HepG2 (cell line): ENCODE results near the gene MASTL. TPM values are rescaled to one million over a fixed set of nuclear protein-coding genes. Genes with fewer than 3 reads are reported as not detected.

Experiments used
- ATAC-seq: fragments of 200-7000 bp; cut with Tn5 transposase; 3 replicates; pipeline ENCODE4 v1.9.1; 2020; ENCODE audit warnings: mild to moderate bottlenecking, moderate library complexity
- BruUV-seq: library from RNA; stranded (reverse); fragments of 400-500 nt; replicated peaks from 2 replicates; lab custom pipeline; 2021; lab: Mats Ljungman, UMichigan
- CTCF ChIA-PET: fragments of 300-600 bp; formaldehyde crosslinking; extraction: SDS; loops from one replicate; lab custom pipeline; 2021; ENCODE audit warnings: low total read pairs, inconsistent platforms, low intra/inter-chr PET ratio; lab: Yijun Ruan, JAX
- POLR2A ChIA-PET: fragments of 350-600 bp; sonication (Branson Sonifier 250); formaldehyde crosslinking; loops from one replicate; lab custom pipeline; 2020; ENCODE audit warnings: antibody characterized with exemption, inconsistent platforms; lab: Yijun Ruan, JAX
- DNase-seq: peaks from one replicate; pipeline ENCODE4 v3.0.0-alpha.2; 2015; ENCODE audit warnings: low spot score
- FAIRE-seq: peaks from 3 replicates; lab custom pipeline; 2011; peaks lifted over from hg19 to GRCh38; lab: Jason Lieb, UNC
- H2AFZ ChIP-seq: one replicate; pipeline ENCODE4 v1.6.1; 2011; ENCODE audit warnings: low read length, inconsistent platforms
- H3K27ac ChIP-seq: fragments of 300-600 bp; 3 replicates; pipeline ENCODE4 v1.8.0; 2011; ENCODE audit warnings: mixed run types, mild to moderate bottlenecking, mixed read lengths, low read length, inconsistent platforms; ENCODE audit not compliant: insufficient read depth; ENCODE audit errors: extremely low read length
- H3K27me3 ChIP-seq, 2 experiments: fragments of 200-600 bp in 1 of 2; 2 replicates in 1 of 2; 3 replicates in 1 of 2; pipeline versions ENCODE4 v1.6.0 to v1.8.0; 2011; ENCODE audit warnings: low read length in 2 of 2, mild to moderate bottlenecking in 2 of 2, moderate library complexity in 2 of 2, inconsistent platforms in 1 of 2; ENCODE audit not compliant: insufficient read depth in 2 of 2, control insufficient read depth in 1 of 2
- H3K36me3 ChIP-seq, 2 experiments: fragments of 200-600 bp in 1 of 2; replicated peaks in 1 of 2; 2 replicates in 1 of 2; 3 replicates in 1 of 2; pipeline versions ENCODE4 v1.5.1 to v1.8.0; 2011; ENCODE audit warnings: low read length in 2 of 2, inconsistent platforms in 1 of 2; ENCODE audit not compliant: insufficient read depth in 2 of 2, control insufficient read depth in 1 of 2
- H3K4me1 ChIP-seq: 2 replicates; pipeline ENCODE4 v1.5.1; 2012; ENCODE audit warnings: low read length, inconsistent platforms; ENCODE audit not compliant: insufficient read depth
- H3K4me2 ChIP-seq: 2 replicates; pipeline ENCODE4 v1.6.0; 2011; ENCODE audit warnings: low read depth, low read length, inconsistent platforms
- H3K4me3 ChIP-seq, 3 experiments: fragments of 200-600 bp in 1 of 3; sonication (generic), shearing (Covaris generic) in 1 of 3; replicated peaks in 1 of 3; 2 replicates each; pipeline ENCODE4 v1.5.1; 2011 to 2016; ENCODE audit warnings: low read length in 3 of 3, inconsistent platforms in 2 of 3, low read depth in 2 of 3, mild to moderate bottlenecking in 2 of 3, control low read depth in 1 of 3, mixed read lengths in 1 of 3; ENCODE audit not compliant: insufficient read depth in 1 of 3
- H3K79me2 ChIP-seq: one replicate; pipeline ENCODE4 v1.6.1; 2011; ENCODE audit warnings: low read length, inconsistent platforms; ENCODE audit not compliant: insufficient read depth
- H3K9ac ChIP-seq: 2 replicates; pipeline ENCODE4 v1.6.0; 2011; ENCODE audit warnings: mild to moderate bottlenecking, low read depth, low read length, inconsistent platforms; ENCODE audit not compliant: insufficient read depth
- H3K9me3 ChIP-seq: 2 replicates; pipeline ENCODE4 v1.5.1; 2012; ENCODE audit warnings: mild to moderate bottlenecking, low read length
- H4K20me1 ChIP-seq: 2 replicates; pipeline ENCODE4 v1.6.0; 2011; ENCODE audit warnings: inconsistent platforms, mild to moderate bottlenecking, low read length, moderate library complexity; ENCODE audit not compliant: insufficient read depth
- ARID3A ChIP-seq: IDR thresholded peaks from 2 replicates; pipeline ENCODE4 v1.6.1; 2012; ENCODE audit warnings: low read depth, low read length, improper control_type of control experiment
- BCL3 ChIP-seq: sonication (generic); formaldehyde crosslinking; IDR thresholded peaks from 2 replicates; pipeline ENCODE4 v1.5.1; 2020; ENCODE audit warnings: mild to moderate bottlenecking, missing genetic modification reagents, moderate library complexity
- IKZF5 ChIP-seq: IDR thresholded peaks from 2 replicates; pipeline ENCODE4 v1.6.1; 2018; ENCODE audit warnings: missing genetic modification reagents, mild to moderate bottlenecking, missing compliant biosample characterization
- PAWR ChIP-seq: sonication (generic); formaldehyde crosslinking; IDR thresholded peaks from 2 replicates; pipeline ENCODE4 v1.4.0; 2020; ENCODE audit warnings: missing genetic modification reagents, mild to moderate bottlenecking, borderline replicate concordance
- SMC3 ChIP-seq: IDR thresholded peaks from 2 replicates; pipeline ENCODE4 v1.6.1; 2011; ENCODE audit warnings: low read length, improper control_type of control experiment
- STAG1 ChIP-seq: sonication (generic); formaldehyde crosslinking; IDR thresholded peaks from 2 replicates; pipeline ENCODE4 v1.4.0; 2020; ENCODE audit warnings: missing genetic modification reagents
- ZNF121 ChIP-seq: sonication (generic); formaldehyde crosslinking; IDR thresholded peaks from 2 replicates; pipeline ENCODE4 v1.5.0; 2020; ENCODE audit warnings: mild to moderate bottlenecking, missing genetic modification reagents
- ZNF761 ChIP-seq: sonication (generic); formaldehyde crosslinking; conservative IDR thresholded peaks from 2 replicates; pipeline ENCODE4 v1.4.0; 2020; ENCODE audit warnings: mild to moderate bottlenecking, missing genetic modification reagents
- ZSCAN20 ChIP-seq: sonication (generic); formaldehyde crosslinking; IDR thresholded peaks from 2 replicates; pipeline ENCODE4 v1.4.0; 2020; ENCODE audit warnings: missing genetic modification reagents, mild to moderate bottlenecking, borderline replicate concordance
- WGBS: methylation state at CpG from one replicate; pipeline ENCODE4 v1.1.6; 2017; ENCODE audit warnings: low lambda C conversion rate; 5-methylcytosine and 5-hydroxymethylcytosine counted together
- in situ Hi-C: cut with HindIII; loops from 2 replicates; pipeline ENCODE4 v1.10.0; 2017; ENCODE audit warnings: low pct_unique_long_range_greater_than_20kb; ENCODE audit not compliant: extremely low pct_ligation_motif_present
- intact Hi-C: fragments of 100-400 bp; cut with micrococcal nuclease; formaldehyde crosslinking; loops from one replicate; pipeline ENCODE4 v1.10.0; 2022; ENCODE audit not compliant: unreplicated experiment
- polyA plus RNA-seq, 8 experiments: library from polyadenylated mRNA; depleted of rRNA in 3 of 8; stranded (reverse) in 7 of 8; unstranded in 1 of 8; fragments of >200 nt; fragmentation: Illumina TruSeq in 4 of 8; extraction: Trizol in 4 of 8; gene quantifications; 2 replicates each; pipeline versions ENCODE4 v1.2.1 to v1.2.3, GENCODE V29; 2011 to 2016; ENCODE audit warnings: low read depth in 4 of 8, missing spikeins in 1 of 8, mixed read lengths in 1 of 8; ENCODE audit not compliant: insufficient read depth in 1 of 8
- total RNA-seq, 5 experiments: library from RNA; depleted of rRNA; stranded (reverse); fragments of >200 nt; fragmentation: Illumina TruSeq; extraction: Trizol; gene quantifications; 2 replicates each; pipeline ENCODE4 v1.2.3, GENCODE V29; 2016; ENCODE audit warnings: low read depth in 1 of 5
- TF ChIP-seq, protein P1 (sequence below): sonication (generic); formaldehyde crosslinking; IDR thresholded peaks from 2 replicates; pipeline ENCODE4 v1.5.0; 2020; ENCODE audit warnings: mild to moderate bottlenecking, missing genetic modification reagents, moderate library complexity

MASTL gene
- total and polyA plus RNA-seq, 2 of the 13 experiments (the other 11 are each of a cell fraction or from before 2014, with no cell fraction given): 6.0 to 18.0 TPM

GRCh38 chr10:27207350-27207749 lies 52.2 kb downstream of the MASTL start:
- 92% methylated on average over 2 of the region's 2 CpGs for WGBS
- no TSS peak for BruUV-seq
- in situ Hi-C loops: no loop called here

GRCh38 chr10:27223964-27224363 lies 68.8 kb downstream of the MASTL start:
- peak; percentile 72; the same call in 1 of the 2 replicates for TF ChIP-seq ARID3A
- no peak for TF ChIP-seq BCL3 (CRISPR knock-in tag)
- TF ChIP-seq, protein P1, sequence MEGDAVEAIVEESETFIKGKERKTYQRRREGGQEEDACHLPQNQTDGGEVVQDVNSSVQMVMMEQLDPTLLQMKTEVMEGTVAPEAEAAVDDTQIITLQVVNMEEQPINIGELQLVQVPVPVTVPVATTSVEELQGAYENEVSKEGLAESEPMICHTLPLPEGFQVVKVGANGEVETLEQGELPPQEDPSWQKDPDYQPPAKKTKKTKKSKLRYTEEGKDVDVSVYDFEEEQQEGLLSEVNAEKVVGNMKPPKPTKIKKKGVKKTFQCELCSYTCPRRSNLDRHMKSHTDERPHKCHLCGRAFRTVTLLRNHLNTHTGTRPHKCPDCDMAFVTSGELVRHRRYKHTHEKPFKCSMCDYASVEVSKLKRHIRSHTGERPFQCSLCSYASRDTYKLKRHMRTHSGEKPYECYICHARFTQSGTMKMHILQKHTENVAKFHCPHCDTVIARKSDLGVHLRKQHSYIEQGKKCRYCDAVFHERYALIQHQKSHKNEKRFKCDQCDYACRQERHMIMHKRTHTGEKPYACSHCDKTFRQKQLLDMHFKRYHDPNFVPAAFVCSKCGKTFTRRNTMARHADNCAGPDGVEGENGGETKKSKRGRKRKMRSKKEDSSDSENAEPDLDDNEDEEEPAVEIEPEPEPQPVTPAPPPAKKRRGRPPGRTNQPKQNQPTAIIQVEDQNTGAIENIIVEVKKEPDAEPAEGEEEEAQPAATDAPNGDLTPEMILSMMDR (CRISPR knock-in tag): peak; percentile 62
- peak; percentile 54 for TF ChIP-seq STAG1 (CRISPR knock-in tag)
- peak; percentile 57; the same call in 1 of the 2 replicates for TF ChIP-seq SMC3
- peak; percentile 76; the same call in 1 of the 2 replicates for TF ChIP-seq ZNF121 (CRISPR knock-in tag)
- Histone ChIP-seq H3K36me3 (peaks cover 4 to 28% of the 10 kb centered on the region in 2 experiments), H3K4me3 (no peak overlapping the region), H3K27ac (no peak overlapping the region), H3K79me2 (no peaks in the 10 kb centered on the region), H3K9me3 (no peaks in the 10 kb centered on the region), H3K27me3 (no peaks in the 10 kb centered on the region), H2AFZ (no peak overlapping the region), H3K9ac (no peak overlapping the region), H3K4me2 (no peak overlapping the region), H3K4me1 (no peaks in the 10 kb centered on the region), H4K20me1 (no peaks in the 10 kb centered on the region)
- FAIRE-seq (peak; percentile 32), DNase-seq (peak; percentile 46), ATAC-seq (peak; percentile 77)
- BruUV-seq: no TSS peak
- WGBS: 70% methylated on average over 5 of the region's 5 CpGs
- in situ Hi-C loops (loop anchor here (10.0 kb wide), 1 partner anchor 131 kb away; no protein-coding TSS in a partner anchor), intact Hi-C loops (loop anchor here (1.0 kb wide), 2 partner anchors 61 to 136 kb away; no protein-coding TSS in a partner anchor)
- ChIA-PET POLR2A (interaction anchor here (1.6 kb wide), 1 partner anchor 18 kb away, joined by 6 read pairs; no protein-coding TSS in a partner anchor), CTCF (interaction anchor here (1.5 to 2.3 kb wide), 2 partner anchors 61 to 136 kb away, joined by 3 to 26 read pairs; no protein-coding TSS in a partner anchor)

More at GRCh38 chr10:27207350-27207749, 52.2 kb downstream of the MASTL start:
- intact Hi-C loops: no loop called here
- TF ChIP-seq ZSCAN20 (CRISPR knock-in tag) (no peak), PAWR (CRISPR knock-in tag) (no peak), IKZF5 (CRISPR knock-in tag) (no peak), ZNF761 (CRISPR knock-in tag) (no peak)
- no peak for DNase-seq
- H3K9ac ChIP-seq: no peak overlapping the region
- no peak overlapping the region for H3K27ac ChIP-seq
- ChIA-PET POLR2A (no interaction called here), CTCF (no interaction called here)
- H3K9me3 ChIP-seq: no peaks in the 10 kb centered on the region
- H2AFZ ChIP-seq: no peak overlapping the region
- H3K36me3 ChIP-seq: peaks cover 14 to 56% of the 10 kb centered on the region in 2 experiments; a peak in 4 of 5 replicates
- H3K79me2 ChIP-seq: no peaks in the 10 kb centered on the region
- no peaks in the 10 kb centered on the region for H3K27me3 ChIP-seq
- no peaks in the 10 kb centered on the region for H4K20me1 ChIP-seq
- no peak overlapping the region for H3K4me3 ChIP-seq
- no peaks in the 10 kb centered on the region for H3K4me1 ChIP-seq
- no peak for ATAC-seq
- FAIRE-seq: no peak
- no peak overlapping the region for H3K4me2 ChIP-seq
